ENCODE data around the gene REPIN1.

DNA sequence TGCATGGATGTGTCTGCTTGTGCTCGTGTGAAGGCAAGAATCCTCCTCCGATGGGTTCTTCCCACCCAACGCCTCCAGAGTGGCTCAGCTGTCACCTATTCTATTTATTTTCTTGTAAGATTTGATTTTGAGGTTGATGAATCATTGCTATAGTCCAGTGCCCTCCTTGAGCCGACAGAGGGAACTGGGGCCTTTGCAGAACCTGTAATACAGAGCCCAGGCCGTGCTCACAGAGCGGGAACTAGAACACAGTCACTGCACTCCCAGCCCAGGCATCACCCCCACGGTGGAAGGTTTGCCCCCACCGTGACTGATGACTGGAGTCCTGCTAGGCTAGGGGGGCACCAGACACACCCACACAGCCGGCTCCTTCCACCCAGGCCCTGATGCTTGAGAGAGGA is 29.2 kb upstream of the REPIN1 start:
- TF ChIP-seq, protein P1, sequence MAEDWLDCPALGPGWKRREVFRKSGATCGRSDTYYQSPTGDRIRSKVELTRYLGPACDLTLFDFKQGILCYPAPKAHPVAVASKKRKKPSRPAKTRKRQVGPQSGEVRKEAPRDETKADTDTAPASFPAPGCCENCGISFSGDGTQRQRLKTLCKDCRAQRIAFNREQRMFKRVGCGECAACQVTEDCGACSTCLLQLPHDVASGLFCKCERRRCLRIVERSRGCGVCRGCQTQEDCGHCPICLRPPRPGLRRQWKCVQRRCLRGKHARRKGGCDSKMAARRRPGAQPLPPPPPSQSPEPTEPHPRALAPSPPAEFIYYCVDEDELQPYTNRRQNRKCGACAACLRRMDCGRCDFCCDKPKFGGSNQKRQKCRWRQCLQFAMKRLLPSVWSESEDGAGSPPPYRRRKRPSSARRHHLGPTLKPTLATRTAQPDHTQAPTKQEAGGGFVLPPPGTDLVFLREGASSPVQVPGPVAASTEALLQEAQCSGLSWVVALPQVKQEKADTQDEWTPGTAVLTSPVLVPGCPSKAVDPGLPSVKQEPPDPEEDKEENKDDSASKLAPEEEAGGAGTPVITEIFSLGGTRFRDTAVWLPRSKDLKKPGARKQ (CRISPR knock-in tag; IDR thresholded peaks at IDR 0.05): no peak
- TF ChIP-seq ZNF77 (CRISPR knock-in tag; IDR thresholded peaks at IDR 0.05): no peak
- TF ChIP-seq ZNF444 (CRISPR knock-in tag; IDR thresholded peaks at IDR 0.05): no peak
- no peak for TF ChIP-seq TEAD4 (IDR thresholded peaks at IDR 0.05; ENCODE audit: low read length)
- no peak for TF ChIP-seq TEAD4 (CRISPR knock-in tag; IDR thresholded peaks at IDR 0.05; ENCODE audit: borderline replicate concordance)
- no peak for TF ChIP-seq TCF7L2 (IDR thresholded peaks at IDR 0.05; ENCODE audit: low read depth, low read length)
- no peak for TF ChIP-seq NRF1 (conservative IDR thresholded peaks at IDR 0.05 in 1 of 2, IDR thresholded peaks at IDR 0.05 in 1 of 2)
- no peak for TF ChIP-seq KAT8 (IDR thresholded peaks at IDR 0.05; ENCODE audit: low read depth)
- TF ChIP-seq PRDM10 (IDR thresholded peaks at IDR 0.05; ENCODE audit: partially characterized antibody): no peak
- no peak for TF ChIP-seq ZKSCAN1 (IDR thresholded peaks at IDR 0.05; ENCODE audit: low read depth, low read length)
- no peak for TF ChIP-seq ZNF274 (IDR thresholded peaks at IDR 0.05; ENCODE audit: borderline replicate concordance, low read depth, low read length)

Data from K562 (cell line).